ENCODE results near the gene OSTN. TPM values are rescaled to one million over a fixed set of nuclear protein-coding genes. Genes with fewer than 3 reads are reported as not detected.

Gene OSTN
- polyA plus RNA-seq, 4 donors, result 0.01 TPM; not detected in 3

GRCh38 chr3:191301017-191301416 is 102.0 kb downstream of the OSTN start:
- Histone ChIP-seq H3K4me1 (ENCODE audit: control insufficient read depth in 3 of 3, insufficient read depth in 2 of 3, low read depth in 1 of 3, low read length in 2 of 3) (peaks cover 0 to 5% (median 0%) of the 10 kb centered on the region in 3 donors), H3K36me3 (ENCODE audit: control insufficient read depth in 3 of 3, insufficient read depth in 2 of 3, low read depth in 1 of 3, low read length in 3 of 3) (no peaks in the 10 kb centered on the region), H3K27ac (ENCODE audit: low read depth in 1 of 3, low read length in 2 of 3) (no peak overlapping the region), H3K4me3 (ENCODE audit: low read depth in 1 of 3, low read length in 3 of 3) (no peak overlapping the region), H3K9me3 (ENCODE audit: control insufficient read depth in 2 of 2, insufficient read depth in 1 of 2, low read depth in 1 of 2, low read length in 1 of 2) (no peaks in the 10 kb centered on the region), H3K27me3 (ENCODE audit: control insufficient read depth in 3 of 3, insufficient read depth in 3 of 3, low read length in 3 of 3) (no peaks in the 10 kb centered on the region)
- FAIRE-seq (no peak), DNase-seq (no peak)
- WGBS, 3 donors, result 72 to 86% (median 75%) methylated on average over 1 of the region's 1 CpG

- H3K4me3 ChIP-seq (ENCODE audit: low read depth in 1 of 3, low read length in 3 of 3), result no peak overlapping the region
- H3K27ac ChIP-seq (ENCODE audit: low read depth in 1 of 3, low read length in 2 of 3), result peak overlapping the region in 1 of 3 donors; percentile 8
- FAIRE-seq (no peak), DNase-seq (no peak)
- H3K4me1 ChIP-seq (ENCODE audit: control insufficient read depth in 3 of 3, insufficient read depth in 2 of 3, low read depth in 1 of 3, low read length in 2 of 3), result peaks cover 0 to 5% (median 0%) of the 10 kb centered on the region in 3 donors
- H3K36me3 ChIP-seq (ENCODE audit: control insufficient read depth in 3 of 3, insufficient read depth in 2 of 3, low read depth in 1 of 3, low read length in 3 of 3), result no peaks in the 10 kb centered on the region
- H3K27me3 ChIP-seq (ENCODE audit: control insufficient read depth in 3 of 3, insufficient read depth in 3 of 3, low read length in 3 of 3), result no peaks in the 10 kb centered on the region
- H3K9me3 ChIP-seq (ENCODE audit: control insufficient read depth in 2 of 2, insufficient read depth in 1 of 2, low read depth in 1 of 2, low read length in 1 of 2), result no peaks in the 10 kb centered on the region
- 91 to 96% (median 94%) methylated on average over 5 of the region's 5 CpGs for WGBS, 3 donors
Observed at GRCh38 chr3:191301782-191302411, 102.9 kb downstream of the OSTN start.

GRCh38 chr3:191302451-191302850 is 103.4 kb downstream of the OSTN start:
- Histone ChIP-seq H3K36me3 (ENCODE audit: control insufficient read depth in 3 of 3, insufficient read depth in 2 of 3, low read depth in 1 of 3, low read length in 3 of 3) (no peaks in the 10 kb centered on the region), H3K9me3 (ENCODE audit: control insufficient read depth in 2 of 2, insufficient read depth in 1 of 2, low read depth in 1 of 2, low read length in 1 of 2) (no peaks in the 10 kb centered on the region), H3K4me1 (ENCODE audit: control insufficient read depth in 3 of 3, insufficient read depth in 2 of 3, low read depth in 1 of 3, low read length in 2 of 3) (peaks cover 0 to 5% (median 0%) of the 10 kb centered on the region in 3 donors), H3K27ac (ENCODE audit: low read depth in 1 of 3, low read length in 2 of 3) (peak overlapping the region in 1 of 3 donors; percentile 8), H3K4me3 (ENCODE audit: low read depth in 1 of 3, low read length in 3 of 3) (no peak overlapping the region), H3K27me3 (ENCODE audit: control insufficient read depth in 3 of 3, insufficient read depth in 3 of 3, low read length in 3 of 3) (no peaks in the 10 kb centered on the region)
- 60 to 75% (median 67%) methylated on average over 2 of the region's 2 CpGs for WGBS, 3 donors
- peak in 1 of 2 donors; percentile 40 for DNase-seq
- no peak for FAIRE-seq

- WGBS, 3 donors, result 87 to 90% (median 88%) methylated on average over 3 of the region's 3 CpGs
- H3K27ac ChIP-seq (ENCODE audit: low read depth in 1 of 3, low read length in 2 of 3), result no peak overlapping the region
- no peaks in the 10 kb centered on the region for H3K36me3 ChIP-seq (ENCODE audit: control insufficient read depth in 3 of 3, insufficient read depth in 2 of 3, low read depth in 1 of 3, low read length in 3 of 3)
- no peaks in the 10 kb centered on the region for H3K27me3 ChIP-seq (ENCODE audit: control insufficient read depth in 3 of 3, insufficient read depth in 3 of 3, low read length in 3 of 3)
- DNase-seq (no peak), FAIRE-seq (no peak)
- peaks cover 0 to 5% (median 0%) of the 10 kb centered on the region in 3 donors for H3K4me1 ChIP-seq (ENCODE audit: control insufficient read depth in 3 of 3, insufficient read depth in 2 of 3, low read depth in 1 of 3, low read length in 2 of 3)
- no peaks in the 10 kb centered on the region for H3K9me3 ChIP-seq (ENCODE audit: control insufficient read depth in 2 of 2, insufficient read depth in 1 of 2, low read depth in 1 of 2, low read length in 1 of 2)
- H3K4me3 ChIP-seq (ENCODE audit: low read depth in 1 of 3, low read length in 3 of 3), result no peak overlapping the region
Observed at GRCh38 chr3:191303596-191303995, 104.6 kb downstream of the OSTN start.

- peaks cover 0 to 5% (median 0%) of the 10 kb centered on the region in 3 donors for H3K4me1 ChIP-seq (ENCODE audit: control insufficient read depth in 3 of 3, insufficient read depth in 2 of 3, low read depth in 1 of 3, low read length in 2 of 3)
- no peak overlapping the region for H3K4me3 ChIP-seq (ENCODE audit: low read depth in 1 of 3, low read length in 3 of 3)
- FAIRE-seq, result no peak
- no peak for DNase-seq
- no peaks in the 10 kb centered on the region for H3K36me3 ChIP-seq (ENCODE audit: control insufficient read depth in 3 of 3, insufficient read depth in 2 of 3, low read depth in 1 of 3, low read length in 3 of 3)
- WGBS, 3 donors, result 87 to 96% (median 87%) methylated on average over 4 of the region's 4 CpGs
- H3K27ac ChIP-seq (ENCODE audit: low read depth in 1 of 3, low read length in 2 of 3), result no peak overlapping the region
- no peaks in the 10 kb centered on the region for H3K27me3 ChIP-seq (ENCODE audit: control insufficient read depth in 3 of 3, insufficient read depth in 3 of 3, low read length in 3 of 3)
- H3K9me3 ChIP-seq (ENCODE audit: control insufficient read depth in 2 of 2, insufficient read depth in 1 of 2, low read depth in 1 of 2, low read length in 1 of 2), result no peaks in the 10 kb centered on the region
Observed at GRCh38 chr3:191306428-191306827, 107.4 kb downstream of the OSTN start.

GRCh38 chr3:191307341-191307740 is 108.3 kb downstream of the OSTN start:
- no peak overlapping the region for H3K27ac ChIP-seq (ENCODE audit: low read depth in 1 of 3, low read length in 2 of 3)
- H3K9me3 ChIP-seq (ENCODE audit: control insufficient read depth in 2 of 2, insufficient read depth in 1 of 2, low read depth in 1 of 2, low read length in 1 of 2), result no peaks in the 10 kb centered on the region
- no peak for FAIRE-seq
- no peak for DNase-seq
- no peak overlapping the region for H3K4me3 ChIP-seq (ENCODE audit: low read depth in 1 of 3, low read length in 3 of 3)
- H3K36me3 ChIP-seq (ENCODE audit: control insufficient read depth in 3 of 3, insufficient read depth in 2 of 3, low read depth in 1 of 3, low read length in 3 of 3), result no peaks in the 10 kb centered on the region
- no peaks in the 10 kb centered on the region for H3K27me3 ChIP-seq (ENCODE audit: control insufficient read depth in 3 of 3, insufficient read depth in 3 of 3, low read length in 3 of 3)
- WGBS, 3 donors, result 76 to 80% (median 78%) methylated on average over 4 of the region's 4 CpGs
- peaks cover 0 to 1% (median 0%) of the 10 kb centered on the region in 3 donors for H3K4me1 ChIP-seq (ENCODE audit: control insufficient read depth in 3 of 3, insufficient read depth in 2 of 3, low read depth in 1 of 3, low read length in 2 of 3)

- no peak for FAIRE-seq
- peak; percentile 34 to 68 for DNase-seq
Observed at GRCh38 chr3:191313296-191313695, 114.3 kb downstream of the OSTN start.

GRCh38 chr3:191314109-191314728 is 115.2 kb downstream of the OSTN start:
- H3K27me3 ChIP-seq (ENCODE audit: control insufficient read depth in 3 of 3, insufficient read depth in 3 of 3, low read length in 3 of 3), result no peaks in the 10 kb centered on the region
- FAIRE-seq (no peak), DNase-seq (peak; percentile 74 to 88)
- H3K4me1 ChIP-seq (ENCODE audit: control insufficient read depth in 3 of 3, insufficient read depth in 2 of 3, low read depth in 1 of 3, low read length in 2 of 3), result peaks cover 0 to 12% (median 0%) of the 10 kb centered on the region in 3 donors
- peak overlapping the region in 1 of 3 donors; percentile 34 for H3K27ac ChIP-seq (ENCODE audit: low read depth in 1 of 3, low read length in 2 of 3)
- 61 to 68% (median 67%) methylated on average over 5 of the region's 5 CpGs for WGBS, 3 donors
- no peaks in the 10 kb centered on the region for H3K36me3 ChIP-seq (ENCODE audit: control insufficient read depth in 3 of 3, insufficient read depth in 2 of 3, low read depth in 1 of 3, low read length in 3 of 3)
- no peaks in the 10 kb centered on the region for H3K9me3 ChIP-seq (ENCODE audit: control insufficient read depth in 2 of 2, insufficient read depth in 1 of 2, low read depth in 1 of 2, low read length in 1 of 2)
- H3K4me3 ChIP-seq (ENCODE audit: low read depth in 1 of 3, low read length in 3 of 3), result no peak overlapping the region

More at GRCh38 chr3:191313296-191313695, 114.3 kb downstream of the OSTN start:
- no peaks in the 10 kb centered on the region for H3K27me3 ChIP-seq (ENCODE audit: control insufficient read depth in 3 of 3, insufficient read depth in 3 of 3, low read length in 3 of 3)
- H3K9me3 ChIP-seq (ENCODE audit: control insufficient read depth in 2 of 2, insufficient read depth in 1 of 2, low read depth in 1 of 2, low read length in 1 of 2), result no peaks in the 10 kb centered on the region
- peak overlapping the region in 1 of 3 donors; percentile 34 for H3K27ac ChIP-seq (ENCODE audit: low read depth in 1 of 3, low read length in 2 of 3)
- whole genome bisulfite sequencing, 3 donors, result 48 to 76% (median 53%) methylated on average over 2 of the region's 2 CpGs
- H3K4me3 ChIP-seq (ENCODE audit: low read depth in 1 of 3, low read length in 3 of 3), result no peak overlapping the region
- no peaks in the 10 kb centered on the region for H3K36me3 ChIP-seq (ENCODE audit: control insufficient read depth in 3 of 3, insufficient read depth in 2 of 3, low read depth in 1 of 3, low read length in 3 of 3)
- H3K4me1 ChIP-seq (ENCODE audit: control insufficient read depth in 3 of 3, insufficient read depth in 2 of 3, low read depth in 1 of 3, low read length in 2 of 3), result peaks cover 0 to 12% (median 0%) of the 10 kb centered on the region in 3 donors
